H9 (cell line): ENCODE results near the gene CRYGN. TPM values are rescaled to one million over a fixed set of nuclear protein-coding genes. Genes with fewer than 3 reads are reported as not detected.

Source experiments
- DNase-seq: peaks from one replicate; pipeline ENCODE4 v3.0.0-alpha.2; 2017
- H2AFZ ChIP-seq: one replicate; pipeline ENCODE4 v1.6.1; 2013; ENCODE audit warnings: mild to moderate bottlenecking, low read length, control low read depth, moderate library complexity
- H2AK5ac ChIP-seq: 2 replicates; pipeline ENCODE4 v1.6.1; 2013; ENCODE audit warnings: low read length, control low read depth, mixed read lengths; ENCODE audit not compliant: insufficient read length
- H2BK120ac ChIP-seq: one replicate; pipeline ENCODE4 v1.6.1; 2013; ENCODE audit warnings: low read depth, mild to moderate bottlenecking, low read length, control low read depth, inconsistent platforms; ENCODE audit not compliant: poor library complexity, severe bottlenecking
- H2BK12ac ChIP-seq: 2 replicates; pipeline ENCODE4 v1.6.1; 2013; ENCODE audit warnings: low read length, control low read depth, mixed read lengths, low read depth; ENCODE audit not compliant: insufficient read length
- H2BK15ac ChIP-seq: 2 replicates; pipeline ENCODE4 v1.6.1; 2013; ENCODE audit warnings: low read depth, low read length, control low read depth
- H2BK20ac ChIP-seq: one replicate; pipeline ENCODE4 v1.6.1; 2013; ENCODE audit warnings: low read depth, mild to moderate bottlenecking, low read length, control low read depth, inconsistent platforms; ENCODE audit not compliant: poor library complexity, severe bottlenecking
- H2BK5ac ChIP-seq: 2 replicates; pipeline ENCODE4 v1.6.1; 2013; ENCODE audit warnings: low read length, control low read depth, mixed read lengths; ENCODE audit not compliant: insufficient read length
- H3K14ac ChIP-seq: 2 replicates; pipeline ENCODE4 v1.6.1; 2013; ENCODE audit warnings: low read length, control low read depth; ENCODE audit not compliant: insufficient read depth
- H3K18ac ChIP-seq: 2 replicates; pipeline ENCODE4 v1.6.1; 2013; ENCODE audit warnings: low read depth, mild to moderate bottlenecking, mixed read lengths, low read length, control low read depth; ENCODE audit not compliant: insufficient read length
- H3K23ac ChIP-seq: 2 replicates; pipeline ENCODE4 v1.6.1; 2013; ENCODE audit warnings: low read length, control low read depth, mixed read lengths, low read depth; ENCODE audit not compliant: insufficient read length
- H3K23me2 ChIP-seq: 2 replicates; pipeline ENCODE4 v1.6.1; 2013; ENCODE audit warnings: low read depth, mild to moderate bottlenecking, mixed read lengths, low read length, control low read depth; ENCODE audit not compliant: insufficient read length, poor library complexity, severe bottlenecking
- H3K27ac ChIP-seq: 2 replicates; pipeline ENCODE4 v1.5.1; 2013; ENCODE audit warnings: low read length, control low read depth, mixed read lengths, low read depth; ENCODE audit not compliant: insufficient read length
- H3K27me3 ChIP-seq: 2 replicates; pipeline ENCODE4 v1.6.1; 2013; ENCODE audit warnings: low read length, control low read depth, inconsistent platforms; ENCODE audit not compliant: insufficient read depth
- H3K4ac ChIP-seq: 2 replicates; pipeline ENCODE4 v1.6.1; 2013; ENCODE audit warnings: low read depth, mild to moderate bottlenecking, control low read depth, inconsistent platforms, low read length, moderate library complexity
- H3K4me1 ChIP-seq: 2 replicates; pipeline ENCODE4 v1.6.1; 2013; ENCODE audit warnings: low read length, control low read depth, inconsistent platforms; ENCODE audit not compliant: insufficient read depth
- H3K4me2 ChIP-seq: 2 replicates; pipeline ENCODE4 v1.6.1; 2013; ENCODE audit warnings: low read length, control low read depth, mixed read lengths; ENCODE audit not compliant: insufficient read length, insufficient read depth
- H3K56ac ChIP-seq: 2 replicates; pipeline ENCODE4 v1.6.1; 2013; ENCODE audit warnings: low read depth, mild to moderate bottlenecking, mixed read lengths, low read length, control low read depth; ENCODE audit not compliant: insufficient read length
- H3K79me1 ChIP-seq: 2 replicates; pipeline ENCODE4 v1.6.1; 2013; ENCODE audit warnings: low read depth, mild to moderate bottlenecking, moderate library complexity, low read length, control low read depth, inconsistent platforms; ENCODE audit not compliant: insufficient read depth, poor library complexity, severe bottlenecking
- H3K79me2 ChIP-seq: 2 replicates; pipeline ENCODE4 v1.6.1; 2013; ENCODE audit warnings: low read length, control low read depth, inconsistent platforms; ENCODE audit not compliant: insufficient read depth
- H3K9ac ChIP-seq: 2 replicates; pipeline ENCODE4 v1.6.1; 2013; ENCODE audit warnings: low read length, control low read depth, mixed read lengths; ENCODE audit not compliant: insufficient read length; ENCODE audit errors: extremely low read depth
- H3K9me3 ChIP-seq: one replicate; pipeline ENCODE4 v1.6.1; 2013; ENCODE audit warnings: low read depth, low read length, inconsistent platforms; ENCODE audit not compliant: control insufficient read depth
- H3T11ph ChIP-seq: one replicate; pipeline ENCODE4 v1.6.1; 2013; ENCODE audit warnings: mild to moderate bottlenecking, low read length, control low read depth, inconsistent platforms
- H4K20me1 ChIP-seq: one replicate; pipeline ENCODE4 v1.6.1; 2013; ENCODE audit not compliant: control insufficient read depth, insufficient read length, insufficient read depth
- H4K5ac ChIP-seq: 2 replicates; pipeline ENCODE4 v1.6.1; 2013; ENCODE audit warnings: low read depth, mild to moderate bottlenecking, mixed read lengths, low read length, control low read depth; ENCODE audit not compliant: insufficient read length
- H4K8ac ChIP-seq: replicated peaks from 2 replicates; pipeline ENCODE4 v1.6.1; 2013; ENCODE audit warnings: low read length, control low read depth, mixed read lengths, low read depth; ENCODE audit not compliant: insufficient read length
- H4K91ac ChIP-seq: 2 replicates; pipeline ENCODE4 v1.6.1; 2013; ENCODE audit warnings: low read depth, mild to moderate bottlenecking, moderate library complexity, mixed read lengths, low read length, control low read depth; ENCODE audit not compliant: insufficient read length
- H3K27ac Mint-ChIP-seq, 3 experiments: 2 replicates in 2 of 3; 3 replicates in 1 of 3; pipeline ENCODE4 v1.8.0; 2020 to 2021; ENCODE audit warnings: mixed read lengths in 3 of 3, mild to moderate bottlenecking in 1 of 3, moderate library complexity in 1 of 3
- H3K27me3 Mint-ChIP-seq: 2 replicates; pipeline ENCODE4 v1.8.0; 2021; ENCODE audit warnings: low read depth, mild to moderate bottlenecking, moderate library complexity, mixed read lengths
- H3K36me3 Mint-ChIP-seq, 3 experiments: 2 replicates in 2 of 3; 3 replicates in 1 of 3; pipeline ENCODE4 v1.8.0; 2020 to 2021; ENCODE audit warnings: low read depth in 3 of 3, mixed read lengths in 3 of 3; ENCODE audit not compliant: insufficient read depth in 1 of 3
- H3K4me1 Mint-ChIP-seq, 2 experiments: 2 replicates each; pipeline ENCODE4 v1.8.0; 2020; ENCODE audit warnings: mixed read lengths in 2 of 2
- H3K4me3 Mint-ChIP-seq, 2 experiments: 2 replicates in 1 of 2; 3 replicates in 1 of 2; pipeline ENCODE4 v1.8.0; 2020 to 2021; ENCODE audit warnings: mild to moderate bottlenecking in 2 of 2, mixed read lengths in 2 of 2, moderate library complexity in 1 of 2
- H3K9me3 Mint-ChIP-seq, 2 experiments: 2 replicates in 1 of 2; 3 replicates in 1 of 2; pipeline ENCODE4 v1.8.0; 2020; ENCODE audit warnings: mild to moderate bottlenecking in 2 of 2, mixed read lengths in 2 of 2, moderate library complexity in 1 of 2
- CTCF ChIP-seq: fragments of 200-600 bp; sonication (generic); conservative IDR thresholded peaks from 3 replicates; pipeline ENCODE4 v1.8.0; 2021; ENCODE audit warnings: antibody characterized with exemption, mild to moderate bottlenecking
- whole genome bisulfite sequencing: extraction: QIAGEN DNeasy Blood & Tissue Kit; methylation state at CpG from one replicate; pipeline ENCODE4 v1.1.7; 2013; ENCODE audit warnings: missing lambda C conversion rate, low lambda C conversion rate, mixed read lengths; ENCODE audit not compliant: insufficient read length; ENCODE audit errors: extremely low coverage; 5-methylcytosine and 5-hydroxymethylcytosine counted together
- total RNA-seq: library from RNA; stranded (reverse); gene quantifications from 2 replicates; pipeline ENCODE4 v1.2.1, GENCODE V29; 2021

CRYGN gene
- total RNA-seq, 1 experiment from 2014 or later = 1.8 TPM

DNA sequence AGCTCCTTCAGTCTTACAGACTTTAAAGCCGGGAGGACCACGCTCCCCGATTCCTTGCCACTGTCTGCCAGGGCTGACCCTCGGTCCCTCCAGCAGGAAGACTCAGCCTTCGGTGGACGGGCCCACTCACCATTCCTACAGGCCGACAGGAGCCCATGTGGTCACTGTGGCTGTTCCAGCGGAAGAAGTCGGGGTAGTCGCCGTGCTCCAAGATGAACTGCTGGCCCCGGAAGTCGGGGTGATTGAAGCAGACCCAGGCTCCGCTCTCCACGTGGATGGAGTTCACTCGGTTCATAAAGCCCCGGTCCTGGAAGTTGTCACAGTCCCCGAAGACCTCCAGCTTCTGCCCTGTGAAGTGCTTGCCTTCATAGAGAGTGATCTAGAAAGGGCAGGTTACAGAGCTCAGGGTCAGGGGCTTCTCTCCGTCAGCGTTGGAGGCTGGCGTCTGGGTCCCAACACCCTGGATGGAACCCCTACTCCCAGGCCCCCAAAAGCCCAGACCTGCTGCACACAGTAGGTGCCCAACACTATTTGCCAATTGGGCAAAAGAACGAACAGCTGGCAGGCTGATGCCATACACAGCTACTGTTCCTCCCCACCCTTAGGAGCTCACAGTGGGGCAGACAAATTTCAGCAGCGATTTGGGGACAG is 1.9 kb downstream of the CRYGN start:
- H2BK20ac ChIP-seq = no peak overlapping the region
- WGBS = no CpG with 5 or more reads among the region's 23 CpGs
- peaks cover 0 to 5% (median 0%) of the 10 kb centered on the region in 3 experiments; a peak in 2 of 7 replicates for H3K36me3 Mint-ChIP-seq

More for the DNA sequence above, 1.9 kb downstream of the CRYGN start:
- Histone ChIP-seq H3K9ac (no peak overlapping the region), H3K27ac (no peak overlapping the region), H4K8ac (no peak overlapping the region), H3K79me1 (no peaks in the 10 kb centered on the region), H3K79me2 (no peaks in the 10 kb centered on the region), H3K18ac (no peak overlapping the region), H3K4me1 (no peaks in the 10 kb centered on the region; the same call in 1 of the 2 replicates), H2BK5ac (no peak overlapping the region), H2BK15ac (no peak overlapping the region), H2BK12ac (no peak overlapping the region), H3K27me3 (no peaks in the 10 kb centered on the region), H4K20me1 (no peaks in the 10 kb centered on the region), H4K5ac (no peak overlapping the region), H3T11ph (no peak overlapping the region), H3K23me2 (peaks cover 11% of the 10 kb centered on the region), H2AFZ (no peak overlapping the region), H2BK120ac (no peak overlapping the region), H3K56ac (no peak overlapping the region), H3K4ac (no peak overlapping the region), H3K4me2 (no peak overlapping the region), H4K91ac (no peak overlapping the region), H3K9me3 (no peaks in the 10 kb centered on the region), H2AK5ac (no peak overlapping the region), H3K23ac (no peak overlapping the region), H3K14ac (no peak overlapping the region)
- H3K9me3 Mint-ChIP-seq = peaks cover 0 to 3% of the 10 kb centered on the region in 2 experiments; a peak in 2 of 5 replicates
- H3K4me1 Mint-ChIP-seq = peaks cover 18 to 29% of the 10 kb centered on the region in 2 experiments
- no peak overlapping the region for H3K4me3 Mint-ChIP-seq
- peak overlapping the region in 1 of 3 experiments; percentile 59; a peak in 1 of 7 replicates for H3K27ac Mint-ChIP-seq
- peaks cover 3% of the 10 kb centered on the region for H3K27me3 Mint-ChIP-seq
- DNase-seq = no peak
- TF ChIP-seq CTCF = no peak
